GM18870 (cell line): Measurements from ENCODE around the gene ACP1.

Source experiments
- ATAC-seq: cut with Tn5 transposase; IDR thresholded peaks from one replicate; pipeline ENCODE4 v1.9.1; 2021; ENCODE audit warnings: moderate library complexity; ENCODE audit not compliant: unreplicated experiment

Gene ACP1

GRCh38 chr2:264493-265468 is at the start of gene ACP1:
Gene ACP1 (plus strand): TSS chr2:264947. CDS start chr2:264965, 18 bp downstream.
- peak; percentile 77 for ATAC-seq

- no peak for ATAC-seq
These were observed 48.7 kb upstream of the ACP1 start for GRCh38 chr2:216068-216467.

GRCh38 chr2:223451-223850 is 41.3 kb upstream of the ACP1 start:
- no peak for ATAC-seq

- no peak for ATAC-seq
These were observed 40.6 kb upstream of the ACP1 start for GRCh38 chr2:223971-224760.

GRCh38 chr2:228115-228514 is 36.6 kb upstream of the ACP1 start:
- ATAC-seq: no peak

- no peak for ATAC-seq
These were observed 36.0 kb upstream of the ACP1 start for GRCh38 chr2:228518-229278.

- no peak for ATAC-seq
These were observed 33.1 kb upstream of the ACP1 start for GRCh38 chr2:231521-232185.

GRCh38 chr2:233030-233429 is 31.7 kb upstream of the ACP1 start:
- ATAC-seq: no peak

- no peak for ATAC-seq
These were observed 30.3 kb upstream of the ACP1 start for GRCh38 chr2:234421-234820.

GRCh38 chr2:236993-237539 is 27.7 kb upstream of the ACP1 start:
- ATAC-seq: no peak

GRCh38 chr2:237878-238277 is 26.9 kb upstream of the ACP1 start:
- no peak for ATAC-seq

- no peak for ATAC-seq
These were observed 26.3 kb upstream of the ACP1 start for GRCh38 chr2:238431-238830.

GRCh38 chr2:238869-239268 is 25.9 kb upstream of the ACP1 start:
- no peak for ATAC-seq

GRCh38 chr2:244547-244946 is 20.2 kb upstream of the ACP1 start:
- no peak for ATAC-seq

GRCh38 chr2:246489-247144 is 18.1 kb upstream of the ACP1 start:
- no peak for ATAC-seq

GRCh38 chr2:248724-249123 is 16.0 kb upstream of the ACP1 start:
- no peak for ATAC-seq

GRCh38 chr2:249538-250042 is 15.2 kb upstream of the ACP1 start:
- no peak for ATAC-seq

- no peak for ATAC-seq
These were observed 12.6 kb upstream of the ACP1 start for GRCh38 chr2:252001-252602.

- ATAC-seq: no peak
These were observed 11.5 kb upstream of the ACP1 start for GRCh38 chr2:253202-253638.
